Measurements from ENCODE around the gene FPR2.

Gene FPR2

GRCh38 chr19:51784922-51785690 lies 24.1 kb downstream of the FPR2 start:
- Mint-ChIP-seq H3K4me1 (ENCODE audit: low read depth) (peaks cover 1% of the 10 kb centered on the region), H3K36me3 (no peaks in the 10 kb centered on the region)

GRCh38 chr19:51786646-51787494 lies 25.9 kb downstream of the FPR2 start:
- H3K4me1 Mint-ChIP-seq (ENCODE audit: low read depth), result peaks cover 1% of the 10 kb centered on the region
- no peaks in the 10 kb centered on the region for H3K36me3 Mint-ChIP-seq
- H3K27me3 Mint-ChIP-seq, result peaks cover 13% of the 10 kb centered on the region
- no peak overlapping the region for H3K4me3 Mint-ChIP-seq
- no peak overlapping the region for H3K27ac Mint-ChIP-seq
- H3K9me3 Mint-ChIP-seq (ENCODE audit: low read depth), result no peaks in the 10 kb centered on the region

More at GRCh38 chr19:51784922-51785690, 24.1 kb downstream of the FPR2 start:
- H3K4me3 Mint-ChIP-seq, result no peak overlapping the region
- peaks cover 13% of the 10 kb centered on the region for H3K27me3 Mint-ChIP-seq
- no peaks in the 10 kb centered on the region for H3K9me3 Mint-ChIP-seq (ENCODE audit: low read depth)
- H3K27ac Mint-ChIP-seq, result no peak overlapping the region

GRCh38 chr19:51788029-51788428 lies 27.0 kb downstream of the FPR2 start:
- Mint-ChIP-seq H3K36me3 (no peaks in the 10 kb centered on the region), H3K9me3 (ENCODE audit: low read depth) (no peaks in the 10 kb centered on the region), H3K27me3 (peaks cover 8% of the 10 kb centered on the region), H3K4me3 (no peak overlapping the region), H3K27ac (no peak overlapping the region), H3K4me1 (ENCODE audit: low read depth) (peaks cover 1% of the 10 kb centered on the region)

- Mint-ChIP-seq H3K4me1 (ENCODE audit: low read depth) (peaks cover 1% of the 10 kb centered on the region), H3K36me3 (no peaks in the 10 kb centered on the region), H3K9me3 (ENCODE audit: low read depth) (no peaks in the 10 kb centered on the region), H3K27ac (no peak overlapping the region), H3K4me3 (no peak overlapping the region), H3K27me3 (peaks cover 10% of the 10 kb centered on the region)
Observed at GRCh38 chr19:51789061-51789795, 28.2 kb downstream of the FPR2 start.

- no peak overlapping the region for H3K4me3 Mint-ChIP-seq
Observed at GRCh38 chr19:51792932-51793331, 32.0 kb downstream of the FPR2 start.

GRCh38 chr19:51793994-51794393 lies 33.0 kb downstream of the FPR2 start:
- Mint-ChIP-seq H3K27ac (no peak overlapping the region), H3K36me3 (no peaks in the 10 kb centered on the region), H3K4me1 (ENCODE audit: low read depth) (no peaks in the 10 kb centered on the region), H3K4me3 (no peak overlapping the region), H3K27me3 (peaks cover 17% of the 10 kb centered on the region), H3K9me3 (ENCODE audit: low read depth) (peaks cover 3% of the 10 kb centered on the region)

More at GRCh38 chr19:51792932-51793331, 32.0 kb downstream of the FPR2 start:
- H3K27ac Mint-ChIP-seq, result no peak overlapping the region
- H3K4me1 Mint-ChIP-seq (ENCODE audit: low read depth), result no peaks in the 10 kb centered on the region
- peaks cover 17% of the 10 kb centered on the region for H3K27me3 Mint-ChIP-seq
- H3K36me3 Mint-ChIP-seq, result no peaks in the 10 kb centered on the region
- H3K9me3 Mint-ChIP-seq (ENCODE audit: low read depth), result peaks cover 3% of the 10 kb centered on the region

- Mint-ChIP-seq H3K9me3 (ENCODE audit: low read depth) (peaks cover 3% of the 10 kb centered on the region), H3K27me3 (peaks cover 22% of the 10 kb centered on the region), H3K4me3 (no peak within 1 kb of the TSS), H3K27ac (no peak within 1 kb of the TSS), H3K36me3 (no peaks in the 10 kb centered on the region), H3K4me1 (ENCODE audit: low read depth) (no peaks in the 10 kb centered on the region)
Observed at GRCh38 chr19:51794885-51795490, 34.0 kb downstream of the FPR2 start, which contains the start of gene FPR3. Gene FPR3 (plus strand): TSS chr19:51795157. CDS start chr19:51823749, 28,592 bp downstream.

- Mint-ChIP-seq H3K4me1 (ENCODE audit: low read depth) (no peaks in the 10 kb centered on the region), H3K36me3 (no peaks in the 10 kb centered on the region), H3K9me3 (ENCODE audit: low read depth) (peaks cover 3% of the 10 kb centered on the region), H3K27ac (no peak overlapping the region), H3K4me3 (no peak overlapping the region), H3K27me3 (peaks cover 18% of the 10 kb centered on the region)
Observed at GRCh38 chr19:51796195-51796679, 35.3 kb downstream of the FPR2 start.

- H3K36me3 Mint-ChIP-seq, result no peaks in the 10 kb centered on the region
- H3K9me3 Mint-ChIP-seq (ENCODE audit: low read depth), result peaks cover 3% of the 10 kb centered on the region
- H3K4me3 Mint-ChIP-seq, result no peak overlapping the region
- no peak overlapping the region for H3K27ac Mint-ChIP-seq
- H3K4me1 Mint-ChIP-seq (ENCODE audit: low read depth), result no peaks in the 10 kb centered on the region
- peaks cover 18% of the 10 kb centered on the region for H3K27me3 Mint-ChIP-seq
Observed at GRCh38 chr19:51797480-51797879, 36.5 kb downstream of the FPR2 start.

GRCh38 chr19:51798062-51798461 lies 37.1 kb downstream of the FPR2 start:
- H3K36me3 Mint-ChIP-seq, result no peaks in the 10 kb centered on the region
- no peak overlapping the region for H3K27ac Mint-ChIP-seq
- H3K4me1 Mint-ChIP-seq (ENCODE audit: low read depth), result no peaks in the 10 kb centered on the region
- H3K9me3 Mint-ChIP-seq (ENCODE audit: low read depth), result peaks cover 3% of the 10 kb centered on the region
- H3K4me3 Mint-ChIP-seq, result no peak overlapping the region
- peaks cover 18% of the 10 kb centered on the region for H3K27me3 Mint-ChIP-seq

GRCh38 chr19:51799034-51799773 lies 38.2 kb downstream of the FPR2 start:
- Mint-ChIP-seq H3K9me3 (ENCODE audit: low read depth) (peaks cover 8% of the 10 kb centered on the region), H3K4me1 (ENCODE audit: low read depth) (no peaks in the 10 kb centered on the region), H3K27me3 (peaks cover 16% of the 10 kb centered on the region), H3K4me3 (no peak overlapping the region), H3K27ac (no peak overlapping the region), H3K36me3 (no peaks in the 10 kb centered on the region)

- no peaks in the 10 kb centered on the region for H3K4me1 Mint-ChIP-seq (ENCODE audit: low read depth)
- peaks cover 8% of the 10 kb centered on the region for H3K9me3 Mint-ChIP-seq (ENCODE audit: low read depth)
- H3K36me3 Mint-ChIP-seq, result no peaks in the 10 kb centered on the region
- no peak overlapping the region for H3K27ac Mint-ChIP-seq
- no peak overlapping the region for H3K4me3 Mint-ChIP-seq
- peaks cover 16% of the 10 kb centered on the region for H3K27me3 Mint-ChIP-seq
Observed at GRCh38 chr19:51799774-51800472, 38.9 kb downstream of the FPR2 start.

GRCh38 chr19:51800473-51801244 lies 39.7 kb downstream of the FPR2 start:
- peaks cover 16% of the 10 kb centered on the region for H3K27me3 Mint-ChIP-seq

More at GRCh38 chr19:51800473-51801244, 39.7 kb downstream of the FPR2 start:
- H3K4me3 Mint-ChIP-seq, result no peak overlapping the region
- H3K36me3 Mint-ChIP-seq, result no peaks in the 10 kb centered on the region
- H3K9me3 Mint-ChIP-seq (ENCODE audit: low read depth), result peaks cover 8% of the 10 kb centered on the region
- H3K27ac Mint-ChIP-seq, result no peak overlapping the region
- no peaks in the 10 kb centered on the region for H3K4me1 Mint-ChIP-seq (ENCODE audit: low read depth)
